CD4-positive, alpha-beta T cell treated with Interleukin-15 for 1 hour (primary cell): ENCODE measurements around the gene FHIT.

Experiments
- DNase-seq: peaks from one replicate; pipeline ENCODE4 v3.0.0-alpha.2; 2020

The FHIT gene

GRCh38 chr3:60979461-60980341 lies 271.6 kb downstream of the FHIT start:
- no peak for DNase-seq

DNA sequence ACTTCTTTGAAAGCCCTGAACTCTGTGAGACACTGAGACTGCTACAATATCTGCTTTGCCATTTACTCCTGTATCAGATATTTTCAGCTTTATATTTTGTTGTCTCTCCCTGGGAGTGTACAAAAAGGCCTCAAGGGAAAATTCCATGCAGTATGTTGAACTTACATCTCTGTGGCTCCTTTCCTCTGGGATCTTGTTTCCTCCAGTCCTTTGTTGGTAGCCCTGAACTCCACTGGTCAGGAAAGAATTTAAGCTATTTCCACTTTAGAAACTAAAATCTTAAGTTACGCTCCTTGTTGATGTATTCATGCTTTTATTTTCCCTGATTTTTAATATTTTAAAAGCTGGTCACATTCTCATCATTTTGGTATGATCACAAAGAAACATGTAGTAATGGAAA lies 277.9 kb downstream of the FHIT start:
- no peak for DNase-seq

DNA sequence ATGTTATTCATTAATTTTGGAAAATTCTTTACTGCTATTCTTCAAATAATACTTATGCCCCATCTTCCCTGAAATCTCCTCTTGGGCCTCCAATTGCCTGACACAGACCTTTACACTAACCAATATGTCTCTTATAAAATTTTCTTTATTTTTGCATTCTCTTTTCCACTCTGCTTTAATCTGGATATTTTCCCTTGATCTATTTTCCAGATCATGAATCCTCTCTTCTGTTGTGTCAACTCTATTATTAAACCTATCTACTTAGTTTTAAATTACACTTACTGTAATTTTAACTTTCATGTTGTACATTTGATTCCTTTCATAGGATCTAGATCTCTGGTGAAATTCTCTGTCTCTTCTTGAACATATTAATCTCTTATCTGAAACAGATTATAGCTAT lies 278.7 kb downstream of the FHIT start:
- no peak for DNase-seq

GRCh38 chr3:60970850-60971249 lies 280.4 kb downstream of the FHIT start:
- DNase-seq = no peak

DNA sequence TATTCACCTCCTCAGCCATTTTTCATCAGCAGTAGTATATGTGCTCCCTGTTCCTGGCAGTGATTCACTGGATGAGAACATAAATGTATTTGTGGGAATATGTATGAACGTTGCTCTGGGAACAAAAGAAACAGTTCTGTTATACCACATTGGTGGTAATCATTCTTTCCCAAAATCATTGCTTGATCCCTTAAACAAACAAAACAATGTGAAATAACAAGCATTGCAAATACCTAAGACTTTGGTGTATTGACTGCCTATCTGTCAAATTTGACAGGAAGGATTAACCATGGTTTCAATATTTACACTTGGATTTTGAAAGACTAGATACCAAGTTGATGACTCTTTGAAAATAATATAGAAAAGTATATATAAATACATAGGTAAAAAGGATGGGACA lies 284.1 kb downstream of the FHIT start:
- DNase-seq = no peak

DNA sequence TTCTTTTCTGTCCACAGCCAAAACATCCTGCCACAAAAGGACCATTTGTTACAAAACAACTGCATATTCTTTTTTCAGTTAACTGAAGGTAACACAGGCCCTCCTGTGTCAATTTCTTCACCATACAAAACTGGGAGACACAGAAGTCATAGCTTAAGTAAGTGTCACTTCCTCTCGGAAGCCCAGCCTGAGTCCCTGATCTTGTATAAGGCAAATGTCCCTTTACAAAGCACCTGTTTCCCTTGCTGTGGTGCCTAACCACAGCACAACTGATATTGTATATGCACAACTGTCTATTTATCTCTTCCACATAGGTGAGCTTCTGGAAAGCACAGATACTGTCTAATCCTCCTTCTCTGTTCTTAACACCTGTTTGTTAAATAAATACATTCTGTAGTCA lies 293.7 kb downstream of the FHIT start:
- DNase-seq = no peak

DNA sequence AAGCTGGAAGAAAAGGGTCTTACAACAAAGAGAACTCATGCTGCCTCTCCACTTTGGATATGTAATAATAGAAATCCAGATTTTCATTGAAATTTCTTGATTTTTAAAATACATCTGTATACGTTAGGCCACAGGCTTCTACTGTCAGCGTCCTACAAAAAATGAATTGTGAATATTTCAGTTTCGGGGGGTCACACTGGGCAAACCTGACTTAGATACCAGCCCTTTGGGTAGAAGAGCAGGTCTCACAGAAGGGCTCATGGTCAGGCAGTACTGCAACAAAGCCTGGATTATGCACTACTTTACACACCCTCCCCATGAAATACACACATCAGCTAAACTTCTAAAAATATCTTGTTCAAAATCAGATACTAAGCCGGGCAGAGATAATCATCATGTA lies 294.5 kb downstream of the FHIT start:
- no peak for DNase-seq

DNA sequence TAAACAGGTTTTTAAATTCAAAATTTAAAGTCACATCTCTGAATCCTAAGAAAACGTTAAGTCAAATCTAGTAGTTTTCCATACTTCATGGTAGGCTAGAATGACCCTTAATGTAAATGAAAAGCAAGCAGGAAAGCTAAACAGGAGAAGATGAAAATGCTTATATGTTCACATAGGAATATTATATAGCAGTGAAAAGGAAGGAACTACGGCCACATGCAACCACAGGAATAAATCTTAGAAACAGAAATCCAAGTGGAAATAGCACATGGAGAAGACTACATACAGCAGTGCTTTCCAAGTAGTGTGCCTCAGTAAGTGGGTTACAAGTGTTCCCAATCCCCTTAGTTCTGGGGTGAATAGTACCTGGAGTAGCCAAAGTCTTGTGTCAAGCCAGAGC lies 296.2 kb downstream of the FHIT start:
- no peak for DNase-seq

- no peak for DNase-seq
Measured at GRCh38 chr3:60954048-60954447, 297.2 kb downstream of the FHIT start.

- DNase-seq = no peak
Measured at GRCh38 chr3:60953351-60953750, 297.9 kb downstream of the FHIT start.

- DNase-seq = no peak
Measured at GRCh38 chr3:60952055-60952454, 299.2 kb downstream of the FHIT start.

GRCh38 chr3:60949146-60949545 lies 302.1 kb downstream of the FHIT start:
- DNase-seq = no peak

GRCh38 chr3:60948488-60948887 lies 302.8 kb downstream of the FHIT start:
- no peak for DNase-seq

DNA sequence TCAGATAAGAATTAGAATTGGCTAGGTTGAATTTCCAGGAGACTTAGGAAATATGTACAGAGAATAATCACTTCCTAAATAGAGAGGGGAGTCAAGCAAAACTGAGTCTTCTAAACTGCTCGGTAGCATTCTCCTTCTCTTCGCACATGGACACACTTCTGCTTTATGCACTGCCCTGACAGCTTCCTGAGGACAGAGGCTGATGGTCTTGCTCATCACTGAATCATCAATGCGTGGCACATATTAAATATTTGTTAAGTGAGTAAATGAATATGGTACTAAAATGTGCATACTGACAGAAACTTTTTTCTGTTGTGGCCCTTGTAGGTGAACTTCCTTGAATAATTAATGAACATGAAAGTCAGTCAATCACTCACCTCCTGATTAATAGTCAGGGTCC lies 315.5 kb downstream of the FHIT start:
- DNase-seq = no peak

DNA sequence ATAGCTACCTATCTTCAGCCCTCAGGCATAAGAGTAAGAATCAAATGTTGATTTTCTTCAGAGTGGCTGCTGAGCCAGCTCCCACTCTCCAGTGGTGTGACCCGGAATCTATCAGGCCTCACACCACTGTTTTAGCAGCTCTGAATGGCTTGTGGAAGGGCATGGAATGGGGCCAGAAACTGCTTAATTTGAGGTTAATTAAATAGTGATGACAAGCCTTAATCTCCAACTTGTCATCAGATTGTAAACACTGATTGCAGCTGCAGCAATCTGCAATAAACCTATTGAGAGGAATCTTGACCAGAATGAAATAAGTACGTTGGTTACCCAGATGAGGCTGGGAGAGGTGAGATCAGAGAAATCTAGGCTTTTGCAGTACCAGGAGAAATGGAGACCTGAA lies 317.4 kb downstream of the FHIT start:
- DNase-seq = no peak

DNA sequence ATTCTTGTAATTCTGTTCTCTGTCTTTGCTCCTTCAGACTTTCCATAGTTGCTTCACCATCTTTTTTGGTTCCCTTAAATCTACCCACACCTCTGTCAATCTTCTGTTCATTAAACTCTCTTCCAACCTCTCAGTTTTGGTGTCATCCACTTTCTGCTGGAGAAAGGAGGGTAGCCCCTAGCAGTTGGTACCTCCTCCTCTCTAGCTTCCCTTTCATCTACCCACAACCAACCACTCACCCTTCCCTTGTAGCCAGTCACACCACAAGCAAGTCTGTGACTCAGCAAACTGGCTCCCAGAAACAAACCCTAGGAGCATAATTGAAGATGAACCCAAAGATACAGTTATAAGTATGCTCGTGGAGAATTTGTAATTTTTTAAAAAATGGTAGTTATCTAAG lies 318.6 kb downstream of the FHIT start:
- no peak for DNase-seq

GRCh38 chr3:60932170-60932569 lies 319.1 kb downstream of the FHIT start:
- DNase-seq = no peak

DNA sequence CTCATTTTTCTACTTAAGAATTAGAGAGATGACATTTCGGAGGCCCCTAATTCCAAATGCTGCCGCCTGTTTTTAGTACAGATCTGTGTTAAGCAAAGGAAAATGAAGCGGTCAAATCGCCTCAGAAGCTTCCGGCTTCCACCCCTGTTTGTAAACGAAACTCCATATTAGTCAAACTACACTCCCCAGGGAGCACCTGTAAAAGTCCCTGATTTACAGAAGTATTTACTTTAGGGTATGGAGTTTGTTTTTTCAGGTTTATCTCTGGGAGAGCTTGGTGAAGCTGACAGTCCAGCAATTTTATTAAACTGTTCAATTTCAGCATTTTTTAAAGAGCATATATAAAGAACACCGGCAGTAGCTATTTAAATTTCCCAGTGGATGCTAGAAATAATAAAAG lies 319.8 kb downstream of the FHIT start:
- DNase-seq = no peak

DNA sequence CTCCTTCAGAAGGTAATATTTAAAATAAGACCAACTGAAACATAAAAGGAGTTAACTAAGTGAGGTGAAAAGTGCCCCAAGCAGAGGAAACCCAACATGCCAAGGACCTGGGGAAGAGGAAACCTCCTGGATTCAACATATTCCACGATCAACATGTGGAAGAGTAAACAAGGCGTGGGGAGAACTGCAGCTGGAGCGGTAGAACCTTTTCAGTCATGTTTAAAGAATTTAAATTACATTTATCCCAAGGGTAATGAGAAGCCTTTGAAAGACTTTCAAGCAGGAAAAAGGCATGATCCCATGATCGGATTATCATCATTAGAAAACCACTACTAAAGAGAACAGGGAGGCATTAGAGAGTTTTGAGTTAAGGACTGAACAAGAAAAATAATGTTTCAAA lies 330.7 kb downstream of the FHIT start:
- DNase-seq = no peak

- DNase-seq = no peak
Measured at GRCh38 chr3:60919296-60919695, 332.0 kb downstream of the FHIT start.

DNA sequence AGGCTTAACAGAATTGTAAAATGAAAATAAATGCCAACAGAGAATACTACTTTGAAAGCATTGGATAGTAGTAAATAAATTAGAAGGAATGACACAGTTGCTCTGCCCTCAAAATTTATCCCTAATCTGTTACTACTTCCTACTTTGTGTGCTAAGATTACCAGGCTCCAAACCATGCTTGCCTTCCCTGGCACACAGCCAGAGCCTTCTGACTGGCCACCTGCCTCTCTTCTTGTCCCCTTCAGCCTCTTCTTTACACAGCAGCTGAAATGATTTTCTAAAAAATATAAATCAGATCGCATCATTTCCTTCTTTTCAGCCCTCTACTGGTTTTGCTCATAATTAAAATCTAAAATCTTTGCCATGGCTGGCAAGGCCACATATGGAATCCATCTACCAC lies 334.1 kb downstream of the FHIT start:
- no peak for DNase-seq

DNA sequence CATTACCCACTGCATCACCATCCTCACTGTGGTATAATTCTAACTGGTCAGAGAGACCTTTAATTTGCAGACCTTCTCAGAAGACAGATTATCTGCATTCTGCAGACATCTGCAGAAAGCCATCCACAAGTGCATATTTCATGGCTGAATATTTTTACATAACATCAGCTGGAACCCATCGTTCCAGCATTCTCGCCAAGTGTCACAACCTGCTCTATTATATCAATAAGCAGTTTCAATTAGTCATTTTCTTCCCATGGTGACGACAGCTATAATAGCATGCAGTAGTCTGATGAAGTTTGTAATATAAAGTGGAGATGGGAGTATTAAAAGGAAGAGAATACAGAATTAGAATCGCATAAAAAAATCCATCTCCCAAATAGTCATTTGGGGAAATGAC lies 334.7 kb downstream of the FHIT start:
- DNase-seq = no peak

DNA sequence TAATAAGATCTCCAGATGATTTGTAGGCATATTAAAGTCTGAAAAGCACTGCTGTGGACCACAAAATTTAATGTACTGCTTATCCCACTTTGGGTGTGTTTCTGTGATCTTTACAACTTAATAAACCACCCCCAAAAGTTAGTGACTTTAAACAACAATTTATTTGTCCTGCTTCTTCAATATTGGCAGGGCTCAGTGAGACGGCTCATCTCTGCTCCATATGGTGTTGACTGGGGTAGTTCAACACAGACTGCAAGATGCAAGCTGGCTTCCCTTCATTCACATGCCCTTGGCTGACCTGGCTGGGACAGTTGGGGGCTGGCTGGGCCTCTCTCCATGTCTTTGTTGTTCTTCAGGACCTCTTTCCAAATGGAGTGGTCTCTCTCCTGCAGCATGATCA lies 337.8 kb downstream of the FHIT start:
- DNase-seq = no peak

GRCh38 chr3:60912876-60913275 lies 338.4 kb downstream of the FHIT start:
- no peak for DNase-seq

GRCh38 chr3:60912142-60912541 lies 339.1 kb downstream of the FHIT start:
- DNase-seq = no peak
